ENCODE measurements around the gene MYL10. TPM values are rescaled to one million over a fixed set of nuclear protein-coding genes. Genes with fewer than 3 reads are reported as not detected.

The MYL10 gene
- polyA plus RNA-seq, 1 of the 3 experiments (the other 2 are of a cell fraction) = not detected

DNA sequence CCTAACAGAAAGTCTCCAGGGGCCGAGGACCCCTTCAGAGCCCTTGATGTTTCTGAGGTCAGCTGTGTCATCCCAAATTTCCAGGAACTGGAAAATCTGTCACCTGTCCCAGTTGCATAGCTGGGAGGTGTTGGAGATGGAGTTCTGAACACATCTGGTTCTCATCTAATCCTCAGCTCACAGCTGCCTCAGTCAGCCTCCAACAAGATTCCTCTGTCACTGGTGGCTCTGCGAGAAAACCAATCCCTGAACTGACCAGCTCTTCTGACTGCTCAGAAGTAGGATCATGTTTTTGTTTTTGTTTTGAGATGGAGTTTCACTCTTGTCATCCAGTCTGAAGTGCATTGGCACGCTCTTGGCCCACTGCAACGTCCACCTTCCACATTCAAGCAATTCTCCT, 37.6 kb upstream of the MYL10 start:
- TF ChIP-seq TEAD4 (IDR thresholded peaks at IDR 0.05; ENCODE audit: borderline replicate concordance, insufficient read depth) (no peak), GABPA (IDR thresholded peaks at IDR 0.05; ENCODE audit: low read depth) (no peak), ELF1 (IDR thresholded peaks at IDR 0.05) (no peak), RAD21 (IDR thresholded peaks at IDR 0.05; ENCODE audit: low read length) (no peak), YY1 (IDR thresholded peaks at IDR 0.05; ENCODE audit: low read depth) (no peak), RXRA (IDR thresholded peaks at IDR 0.05; ENCODE audit: borderline replicate concordance, low read depth) (no peak)
- TF ChIP-seq, protein P1, sequence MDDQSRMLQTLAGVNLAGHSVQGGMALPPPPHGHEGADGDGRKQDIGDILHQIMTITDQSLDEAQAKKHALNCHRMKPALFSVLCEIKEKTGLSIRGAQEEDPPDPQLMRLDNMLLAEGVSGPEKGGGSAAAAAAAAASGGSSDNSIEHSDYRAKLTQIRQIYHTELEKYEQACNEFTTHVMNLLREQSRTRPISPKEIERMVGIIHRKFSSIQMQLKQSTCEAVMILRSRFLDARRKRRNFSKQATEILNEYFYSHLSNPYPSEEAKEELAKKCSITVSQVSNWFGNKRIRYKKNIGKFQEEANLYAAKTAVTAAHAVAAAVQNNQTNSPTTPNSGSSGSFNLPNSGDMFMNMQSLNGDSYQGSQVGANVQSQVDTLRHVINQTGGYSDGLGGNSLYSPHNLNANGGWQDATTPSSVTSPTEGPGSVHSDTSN (IDR thresholded peaks at IDR 0.05) = no peak
- H2AFZ ChIP-seq (ENCODE audit: low read depth) = no peak overlapping the region
- no peak for DNase-seq
- H3K4me2 ChIP-seq = no peak overlapping the region
- no peaks in the 10 kb centered on the region for H3K9me2 ChIP-seq
- WGBS (ENCODE audit: low lambda C conversion rate) = 71% methylated on average over 4 of the region's 4 CpGs
- no peak overlapping the region for H3K4me3 ChIP-seq (ENCODE audit: low read depth in 2 of 2, low read length in 1 of 2)
- H4K20me1 ChIP-seq (ENCODE audit: insufficient read depth) = no peaks in the 10 kb centered on the region
- no peak overlapping the region for H3K27ac ChIP-seq (ENCODE audit: low read depth in 2 of 2, low read length in 1 of 2)
- ChIA-PET POLR2A (no interaction called here), CTCF (interaction anchor here (0.7 to 3.6 kb wide), 5 partner anchors 22 to 606 kb away, joined by 3 to 14 read pairs (median 3); no protein-coding TSS in a partner anchor)
- no peak overlapping the region for H3K9ac ChIP-seq
- H3F3A ChIP-seq (replicated peaks; ENCODE audit: insufficient read depth) = no peaks in the 10 kb centered on the region
- peaks cover 0 to 7% of the 10 kb centered on the region in 2 experiments; a peak in 1 of 4 replicates for H3K4me1 ChIP-seq (ENCODE audit: control insufficient read depth in 1 of 2, insufficient read depth in 2 of 2, low read depth in 1 of 2, low read length in 1 of 2)
- no peaks in the 10 kb centered on the region for H3K79me2 ChIP-seq (ENCODE audit: insufficient read depth)
- H3K27me3 ChIP-seq (ENCODE audit: insufficient read depth) = no peaks in the 10 kb centered on the region
- H3K36me3 ChIP-seq (replicated peaks in 1 of 2; ENCODE audit: control insufficient read depth in 1 of 2, insufficient read depth in 2 of 2, low read length in 1 of 2) = no peaks in the 10 kb centered on the region
- no peaks in the 10 kb centered on the region for H3K9me3 ChIP-seq

DNA sequence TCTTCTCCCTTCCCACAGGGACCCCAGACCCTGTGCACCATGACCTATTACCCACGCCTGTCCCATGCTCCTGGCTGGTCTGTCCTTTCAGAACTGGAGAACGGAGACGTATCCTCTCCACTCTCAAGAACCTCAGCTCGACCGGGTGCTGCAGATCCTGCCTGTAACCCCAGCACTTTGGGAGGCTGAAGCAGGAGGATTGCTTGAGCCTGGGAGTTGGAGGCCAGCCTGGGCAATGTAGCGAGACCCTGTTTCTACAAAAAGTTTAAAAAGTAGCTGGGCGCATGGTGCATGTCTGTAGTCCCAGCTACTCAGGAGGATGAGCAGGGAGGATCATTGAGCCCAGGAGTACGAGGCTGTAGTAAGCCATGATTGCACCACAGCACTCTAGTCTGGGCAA, 37.2 kb upstream of the MYL10 start:
- POLR2A ChIA-PET = no interaction called here
- no peak for TF ChIP-seq GATA2 (CRISPR knock-in tag; IDR thresholded peaks at IDR 0.05)
- no peak for TF ChIP-seq NRF1 (IDR thresholded peaks at IDR 0.05; ENCODE audit: low read depth, low read length)
- TF ChIP-seq ELF1 (IDR thresholded peaks at IDR 0.05) = no peak
- no peak for TF ChIP-seq RFX5 (IDR thresholded peaks at IDR 0.05; ENCODE audit: low read length)
- TF ChIP-seq TEAD4 (IDR thresholded peaks at IDR 0.05; ENCODE audit: borderline replicate concordance, insufficient read depth) = no peak
- no peak for TF ChIP-seq EP300 (IDR thresholded peaks at IDR 0.05; ENCODE audit: borderline replicate concordance in 1 of 2, low read depth in 1 of 2, low read length in 1 of 2)
- TF ChIP-seq MXI1 (IDR thresholded peaks at IDR 0.05; ENCODE audit: low read depth, low read length) = no peak
- TF ChIP-seq, protein P2, sequence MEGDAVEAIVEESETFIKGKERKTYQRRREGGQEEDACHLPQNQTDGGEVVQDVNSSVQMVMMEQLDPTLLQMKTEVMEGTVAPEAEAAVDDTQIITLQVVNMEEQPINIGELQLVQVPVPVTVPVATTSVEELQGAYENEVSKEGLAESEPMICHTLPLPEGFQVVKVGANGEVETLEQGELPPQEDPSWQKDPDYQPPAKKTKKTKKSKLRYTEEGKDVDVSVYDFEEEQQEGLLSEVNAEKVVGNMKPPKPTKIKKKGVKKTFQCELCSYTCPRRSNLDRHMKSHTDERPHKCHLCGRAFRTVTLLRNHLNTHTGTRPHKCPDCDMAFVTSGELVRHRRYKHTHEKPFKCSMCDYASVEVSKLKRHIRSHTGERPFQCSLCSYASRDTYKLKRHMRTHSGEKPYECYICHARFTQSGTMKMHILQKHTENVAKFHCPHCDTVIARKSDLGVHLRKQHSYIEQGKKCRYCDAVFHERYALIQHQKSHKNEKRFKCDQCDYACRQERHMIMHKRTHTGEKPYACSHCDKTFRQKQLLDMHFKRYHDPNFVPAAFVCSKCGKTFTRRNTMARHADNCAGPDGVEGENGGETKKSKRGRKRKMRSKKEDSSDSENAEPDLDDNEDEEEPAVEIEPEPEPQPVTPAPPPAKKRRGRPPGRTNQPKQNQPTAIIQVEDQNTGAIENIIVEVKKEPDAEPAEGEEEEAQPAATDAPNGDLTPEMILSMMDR (IDR thresholded peaks at IDR 0.05) = no peak
- no peak for TF ChIP-seq POLR2AphosphoS5 (IDR thresholded peaks at IDR 0.05; ENCODE audit: low read depth, low read length)
- no peak for TF ChIP-seq FOSL2 (IDR thresholded peaks at IDR 0.05; ENCODE audit: borderline replicate concordance, low read depth)
- TF ChIP-seq, protein P3, sequence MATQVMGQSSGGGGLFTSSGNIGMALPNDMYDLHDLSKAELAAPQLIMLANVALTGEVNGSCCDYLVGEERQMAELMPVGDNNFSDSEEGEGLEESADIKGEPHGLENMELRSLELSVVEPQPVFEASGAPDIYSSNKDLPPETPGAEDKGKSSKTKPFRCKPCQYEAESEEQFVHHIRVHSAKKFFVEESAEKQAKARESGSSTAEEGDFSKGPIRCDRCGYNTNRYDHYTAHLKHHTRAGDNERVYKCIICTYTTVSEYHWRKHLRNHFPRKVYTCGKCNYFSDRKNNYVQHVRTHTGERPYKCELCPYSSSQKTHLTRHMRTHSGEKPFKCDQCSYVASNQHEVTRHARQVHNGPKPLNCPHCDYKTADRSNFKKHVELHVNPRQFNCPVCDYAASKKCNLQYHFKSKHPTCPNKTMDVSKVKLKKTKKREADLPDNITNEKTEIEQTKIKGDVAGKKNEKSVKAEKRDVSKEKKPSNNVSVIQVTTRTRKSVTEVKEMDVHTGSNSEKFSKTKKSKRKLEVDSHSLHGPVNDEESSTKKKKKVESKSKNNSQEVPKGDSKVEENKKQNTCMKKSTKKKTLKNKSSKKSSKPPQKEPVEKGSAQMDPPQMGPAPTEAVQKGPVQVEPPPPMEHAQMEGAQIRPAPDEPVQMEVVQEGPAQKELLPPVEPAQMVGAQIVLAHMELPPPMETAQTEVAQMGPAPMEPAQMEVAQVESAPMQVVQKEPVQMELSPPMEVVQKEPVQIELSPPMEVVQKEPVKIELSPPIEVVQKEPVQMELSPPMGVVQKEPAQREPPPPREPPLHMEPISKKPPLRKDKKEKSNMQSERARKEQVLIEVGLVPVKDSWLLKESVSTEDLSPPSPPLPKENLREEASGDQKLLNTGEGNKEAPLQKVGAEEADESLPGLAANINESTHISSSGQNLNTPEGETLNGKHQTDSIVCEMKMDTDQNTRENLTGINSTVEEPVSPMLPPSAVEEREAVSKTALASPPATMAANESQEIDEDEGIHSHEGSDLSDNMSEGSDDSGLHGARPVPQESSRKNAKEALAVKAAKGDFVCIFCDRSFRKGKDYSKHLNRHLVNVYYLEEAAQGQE (IDR thresholded peaks at IDR 0.05; ENCODE audit: low read depth, low read length) = no peak
- TF ChIP-seq FOXM1 (IDR thresholded peaks at IDR 0.05; ENCODE audit: low read depth) = no peak
- no peak for TF ChIP-seq YY1 (IDR thresholded peaks at IDR 0.05; ENCODE audit: low read depth)
- no peak for TF ChIP-seq MEF2A (IDR thresholded peaks at IDR 0.05; ENCODE audit: borderline replicate concordance, low read depth)
- TF ChIP-seq JUND (IDR thresholded peaks at IDR 0.05) = no peak
- TF ChIP-seq, protein P4, sequence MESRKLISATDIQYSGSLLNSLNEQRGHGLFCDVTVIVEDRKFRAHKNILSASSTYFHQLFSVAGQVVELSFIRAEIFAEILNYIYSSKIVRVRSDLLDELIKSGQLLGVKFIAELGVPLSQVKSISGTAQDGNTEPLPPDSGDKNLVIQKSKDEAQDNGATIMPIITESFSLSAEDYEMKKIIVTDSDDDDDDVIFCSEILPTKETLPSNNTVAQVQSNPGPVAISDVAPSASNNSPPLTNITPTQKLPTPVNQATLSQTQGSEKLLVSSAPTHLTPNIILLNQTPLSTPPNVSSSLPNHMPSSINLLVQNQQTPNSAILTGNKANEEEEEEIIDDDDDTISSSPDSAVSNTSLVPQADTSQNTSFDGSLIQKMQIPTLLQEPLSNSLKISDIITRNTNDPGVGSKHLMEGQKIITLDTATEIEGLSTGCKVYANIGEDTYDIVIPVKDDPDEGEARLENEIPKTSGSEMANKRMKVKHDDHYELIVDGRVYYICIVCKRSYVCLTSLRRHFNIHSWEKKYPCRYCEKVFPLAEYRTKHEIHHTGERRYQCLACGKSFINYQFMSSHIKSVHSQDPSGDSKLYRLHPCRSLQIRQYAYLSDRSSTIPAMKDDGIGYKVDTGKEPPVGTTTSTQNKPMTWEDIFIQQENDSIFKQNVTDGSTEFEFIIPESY (IDR thresholded peaks at IDR 0.05; ENCODE audit: borderline replicate concordance, low read depth) = no peak
- Histone ChIP-seq H3F3A (replicated peaks; ENCODE audit: insufficient read depth) (no peaks in the 10 kb centered on the region), H3K27ac (ENCODE audit: low read depth in 2 of 2, low read length in 1 of 2) (no peak overlapping the region), H3K36me3 (replicated peaks in 1 of 2; ENCODE audit: control insufficient read depth in 1 of 2, insufficient read depth in 2 of 2, low read length in 1 of 2) (no peaks in the 10 kb centered on the region), H3K9me2 (no peaks in the 10 kb centered on the region), H3K9ac (no peak overlapping the region), H3K79me2 (ENCODE audit: insufficient read depth) (no peaks in the 10 kb centered on the region), H3K4me2 (no peak overlapping the region), H3K9me3 (no peaks in the 10 kb centered on the region), H4K20me1 (ENCODE audit: insufficient read depth) (no peaks in the 10 kb centered on the region), H3K4me3 (ENCODE audit: low read depth in 2 of 2, low read length in 1 of 2) (no peak overlapping the region), H3K27me3 (ENCODE audit: insufficient read depth) (no peaks in the 10 kb centered on the region), H3K4me1 (ENCODE audit: control insufficient read depth in 1 of 2, insufficient read depth in 2 of 2, low read depth in 1 of 2, low read length in 1 of 2) (peaks cover 0 to 3% of the 10 kb centered on the region in 2 experiments; a peak in 1 of 4 replicates), H2AFZ (ENCODE audit: low read depth) (no peak overlapping the region)
- DNase-seq = no peak
- WGBS (ENCODE audit: low lambda C conversion rate) = 79% methylated on average over 8 of the region's 8 CpGs
- CTCF ChIA-PET = interaction anchor here (0.7 to 3.6 kb wide), 6 partner anchors 15 to 606 kb away, joined by 3 to 14 read pairs (median 3); no protein-coding TSS in a partner anchor
